Calu3 (cell line): ENCODE data around the gene CMTM1. TPM values are rescaled to one million over a fixed set of nuclear protein-coding genes. Genes with fewer than 3 reads are reported as not detected.

Source experiments
- BruUV-seq: library from RNA; stranded (reverse); fragments of 400-500 nt; replicated peaks from 2 replicates; lab custom pipeline; 2021; lab: Mats Ljungman, UMichigan
- CTCF ChIA-PET: fragments of 300-600 bp; sonication (Branson Sonifier 250); formaldehyde crosslinking; loops from one replicate; lab custom pipeline; 2022; ENCODE audit warnings: antibody characterized with exemption; lab: Charles Lee
- DNase-seq: peaks from one replicate; pipeline ENCODE4 v3.0.0; 2022
- H3K27ac Mint-ChIP-seq: one replicate; pipeline ENCODE4 v1.8.0; 2022; ENCODE audit warnings: mixed read lengths; ENCODE audit not compliant: unreplicated experiment
- H3K27me3 Mint-ChIP-seq: one replicate; pipeline ENCODE4 v1.8.0; 2022; ENCODE audit warnings: mixed read lengths; ENCODE audit not compliant: unreplicated experiment
- H3K36me3 Mint-ChIP-seq: one replicate; pipeline ENCODE4 v1.8.0; 2022; ENCODE audit warnings: mild to moderate bottlenecking, moderate library complexity, mixed read lengths; ENCODE audit not compliant: insufficient read depth, unreplicated experiment
- H3K4me1 Mint-ChIP-seq: one replicate; pipeline ENCODE4 v1.8.0; 2022; ENCODE audit warnings: mild to moderate bottlenecking, low read depth, mixed read lengths; ENCODE audit not compliant: unreplicated experiment
- H3K4me3 Mint-ChIP-seq: one replicate; pipeline ENCODE4 v1.8.0; 2022; ENCODE audit warnings: mild to moderate bottlenecking, low read depth, moderate library complexity, mixed read lengths; ENCODE audit not compliant: unreplicated experiment
- H3K9me3 Mint-ChIP-seq: one replicate; pipeline ENCODE4 v1.8.0; 2022; ENCODE audit warnings: low read depth, mixed read lengths; ENCODE audit not compliant: unreplicated experiment
- CTCF ChIP-seq: fragments of 200-600 bp; IDR thresholded peaks from one replicate; pipeline ENCODE4 v1.8.0; 2022; ENCODE audit warnings: antibody characterized with exemption; ENCODE audit not compliant: unreplicated experiment
- intact Hi-C: fragments of 100-400 bp; cut with micrococcal nuclease; formaldehyde crosslinking; loops from one replicate; pipeline ENCODE4 v1.10.0; 2022; ENCODE audit not compliant: unreplicated experiment
- total RNA-seq: library from RNA; stranded (reverse); gene quantifications from 2 replicates; pipeline ENCODE4 v1.2.3, GENCODE V29; 2022

The CMTM1 gene
- total RNA-seq, 1 experiment from 2014 or later, result 72.1 TPM

- CTCF ChIA-PET, result no interaction called here
- no peak overlapping the region for H3K27ac Mint-ChIP-seq
- TF ChIP-seq CTCF, result no peak
Observed at GRCh38 chr16:66525396-66526180, 40.7 kb upstream of the CMTM1 start.

GRCh38 chr16:66528294-66528693, 37.9 kb upstream of the CMTM1 start:
- CTCF ChIA-PET, result no interaction called here
- no peak overlapping the region for H3K4me3 Mint-ChIP-seq
- H3K27me3 Mint-ChIP-seq, result no peaks in the 10 kb centered on the region
- no peaks in the 10 kb centered on the region for H3K9me3 Mint-ChIP-seq
- DNase-seq, result no peak
- peaks cover 30% of the 10 kb centered on the region for H3K36me3 Mint-ChIP-seq
- no TSS peak for BruUV-seq
- no peaks in the 10 kb centered on the region for H3K4me1 Mint-ChIP-seq
- intact Hi-C loops, result no loop called here
- H3K27ac Mint-ChIP-seq, result no peak overlapping the region
- TF ChIP-seq CTCF, result no peak

More at GRCh38 chr16:66525396-66526180, 40.7 kb upstream of the CMTM1 start:
- BruUV-seq, result no TSS peak
- DNase-seq, result no peak
- intact Hi-C loops, result no loop called here
- no peak overlapping the region for H3K4me3 Mint-ChIP-seq
- peaks cover 38% of the 10 kb centered on the region for H3K36me3 Mint-ChIP-seq
- peaks cover 22% of the 10 kb centered on the region for H3K4me1 Mint-ChIP-seq
- no peaks in the 10 kb centered on the region for H3K9me3 Mint-ChIP-seq
- no peaks in the 10 kb centered on the region for H3K27me3 Mint-ChIP-seq

GRCh38 chr16:66529475-66529874, 36.8 kb upstream of the CMTM1 start:
- no peak overlapping the region for H3K27ac Mint-ChIP-seq
- no peak for DNase-seq
- TF ChIP-seq CTCF, result no peak
- intact Hi-C loops, result no loop called here
- peaks cover 25% of the 10 kb centered on the region for H3K36me3 Mint-ChIP-seq
- no peaks in the 10 kb centered on the region for H3K27me3 Mint-ChIP-seq
- BruUV-seq, result no TSS peak
- no peaks in the 10 kb centered on the region for H3K9me3 Mint-ChIP-seq
- no peak overlapping the region for H3K4me3 Mint-ChIP-seq
- H3K4me1 Mint-ChIP-seq, result no peaks in the 10 kb centered on the region
- CTCF ChIA-PET, result no interaction called here

- intact Hi-C loops, result no loop called here
Observed at GRCh38 chr16:66534376-66534799, 31.9 kb upstream of the CMTM1 start.

More at GRCh38 chr16:66534376-66534799, 31.9 kb upstream of the CMTM1 start:
- no peak for DNase-seq
- no peaks in the 10 kb centered on the region for H3K27me3 Mint-ChIP-seq
- peaks cover 41% of the 10 kb centered on the region for H3K36me3 Mint-ChIP-seq
- H3K4me1 Mint-ChIP-seq, result peaks cover 8% of the 10 kb centered on the region
- H3K4me3 Mint-ChIP-seq, result no peak overlapping the region
- no TSS peak for BruUV-seq
- TF ChIP-seq CTCF, result no peak
- CTCF ChIA-PET, result interaction anchor here (0.6 kb wide), 1 partner anchor 55 kb away, joined by 5 read pairs; no protein-coding TSS in a partner anchor
- no peaks in the 10 kb centered on the region for H3K9me3 Mint-ChIP-seq
- H3K27ac Mint-ChIP-seq, result no peak overlapping the region
